Epithelial cell of esophagus (primary cell): ENCODE data around the gene LILRB5.
"Not testable (repeated sequence)": the region's sequence is repeated elsewhere in the genome, so short reads cannot be mapped to it uniquely, and the experiment has no call there.

ENCODE experiments used
- DNase-seq: peaks from one replicate; pipeline ENCODE4 v3.0.0; 2010; ENCODE audit warnings: low read depth
- H3K4me3 ChIP-seq: 2 replicates; pipeline ENCODE4 v1.5.1; 2011; ENCODE audit warnings: mild to moderate bottlenecking, low read length, control low read depth
- TF ChIP-seq, protein P1 (sequence below): IDR thresholded peaks from 2 replicates; pipeline ENCODE4 v1.5.1; 2011; ENCODE audit warnings: low read depth, mild to moderate bottlenecking, low read length, control low read depth, inconsistent platforms; ENCODE audit not compliant: insufficient read depth; ENCODE audit errors: missing control alignments

The LILRB5 gene

DNA sequence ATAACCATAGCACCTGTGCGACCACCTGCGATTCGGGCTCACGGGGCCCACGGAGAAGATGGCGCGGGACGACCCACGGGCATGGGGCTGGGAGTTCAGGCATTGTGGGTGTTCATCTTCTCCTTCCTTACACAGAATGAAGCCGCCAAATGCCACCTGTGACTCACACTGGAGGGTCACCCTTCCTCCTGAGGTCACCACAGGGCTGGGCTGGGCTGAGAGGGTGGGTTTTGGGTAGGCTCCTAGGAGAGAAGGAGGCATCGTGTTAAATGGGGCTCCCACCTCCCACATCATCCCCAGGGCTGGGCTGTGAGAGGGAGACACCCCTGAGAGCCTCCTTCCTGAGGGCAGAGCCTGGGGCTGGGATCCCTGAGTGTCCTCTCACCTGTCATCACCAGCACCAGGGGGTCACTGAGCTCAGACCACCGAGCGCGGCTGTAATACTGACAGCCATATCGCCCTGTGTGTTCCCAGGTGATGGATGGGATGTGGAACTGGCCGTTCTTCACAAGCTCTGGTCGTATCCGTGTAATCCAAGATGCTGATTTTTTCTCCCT, 22.4 kb upstream of the LILRB5 start:
- DNase-seq: no peak
- TF ChIP-seq, protein P1, sequence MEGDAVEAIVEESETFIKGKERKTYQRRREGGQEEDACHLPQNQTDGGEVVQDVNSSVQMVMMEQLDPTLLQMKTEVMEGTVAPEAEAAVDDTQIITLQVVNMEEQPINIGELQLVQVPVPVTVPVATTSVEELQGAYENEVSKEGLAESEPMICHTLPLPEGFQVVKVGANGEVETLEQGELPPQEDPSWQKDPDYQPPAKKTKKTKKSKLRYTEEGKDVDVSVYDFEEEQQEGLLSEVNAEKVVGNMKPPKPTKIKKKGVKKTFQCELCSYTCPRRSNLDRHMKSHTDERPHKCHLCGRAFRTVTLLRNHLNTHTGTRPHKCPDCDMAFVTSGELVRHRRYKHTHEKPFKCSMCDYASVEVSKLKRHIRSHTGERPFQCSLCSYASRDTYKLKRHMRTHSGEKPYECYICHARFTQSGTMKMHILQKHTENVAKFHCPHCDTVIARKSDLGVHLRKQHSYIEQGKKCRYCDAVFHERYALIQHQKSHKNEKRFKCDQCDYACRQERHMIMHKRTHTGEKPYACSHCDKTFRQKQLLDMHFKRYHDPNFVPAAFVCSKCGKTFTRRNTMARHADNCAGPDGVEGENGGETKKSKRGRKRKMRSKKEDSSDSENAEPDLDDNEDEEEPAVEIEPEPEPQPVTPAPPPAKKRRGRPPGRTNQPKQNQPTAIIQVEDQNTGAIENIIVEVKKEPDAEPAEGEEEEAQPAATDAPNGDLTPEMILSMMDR: no peak
- H3K4me3 ChIP-seq: no peak overlapping the region

DNA sequence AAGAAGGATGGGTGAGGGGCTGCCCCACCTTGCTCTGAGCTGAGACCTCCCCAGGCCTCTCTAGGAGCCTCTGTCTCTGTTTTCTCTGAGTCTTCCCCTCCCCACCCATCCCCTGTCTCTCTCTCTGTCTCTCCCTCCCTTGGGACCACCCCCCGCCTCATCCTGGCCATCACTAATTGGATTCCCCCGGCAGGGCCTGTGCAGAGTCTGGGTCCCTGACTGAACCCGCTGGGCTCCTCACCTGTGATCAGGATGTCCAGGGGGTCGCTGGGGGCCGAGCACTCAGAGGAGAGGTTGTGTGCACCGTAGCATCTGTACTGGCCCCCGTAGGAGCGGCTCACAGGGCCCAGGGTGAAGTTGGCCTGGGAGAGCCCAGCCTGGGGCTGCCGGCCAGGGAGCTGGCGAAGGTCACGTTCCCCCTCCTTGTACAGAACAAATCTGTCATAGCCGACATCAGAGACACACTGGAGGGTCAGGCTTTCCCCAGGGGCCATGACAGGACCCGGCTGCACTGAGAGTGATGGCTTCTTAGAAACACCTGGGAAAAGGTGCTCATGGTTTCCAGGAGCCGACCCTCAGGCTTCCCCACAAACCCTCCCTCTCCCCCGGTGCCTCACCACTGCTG, 21.6 kb upstream of the LILRB5 start:
- not testable (repeated sequence) for H3K4me3 ChIP-seq, DNase-seq

DNA sequence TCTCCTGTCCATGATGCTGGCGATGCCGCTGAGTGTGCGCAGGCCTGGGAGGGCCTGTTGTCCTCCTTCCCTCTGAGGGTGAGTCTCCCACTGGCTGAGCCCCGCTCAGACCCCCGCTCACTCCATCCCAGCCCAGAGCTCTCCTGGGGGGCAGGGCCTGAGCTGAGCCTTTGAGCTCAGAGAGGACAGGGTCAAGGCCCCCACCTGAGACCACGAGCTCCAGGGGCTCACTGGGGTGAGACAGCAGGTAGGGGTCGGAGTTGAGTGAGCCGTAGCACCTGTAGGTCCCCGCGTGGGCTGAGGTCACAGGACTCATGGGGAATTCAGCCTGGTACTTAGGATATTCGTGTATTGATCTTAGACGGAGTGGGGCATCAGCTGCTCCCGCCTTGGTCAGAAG, 21.0 kb upstream of the LILRB5 start:
- not testable (repeated sequence) for DNase-seq, H3K4me3 ChIP-seq

DNA sequence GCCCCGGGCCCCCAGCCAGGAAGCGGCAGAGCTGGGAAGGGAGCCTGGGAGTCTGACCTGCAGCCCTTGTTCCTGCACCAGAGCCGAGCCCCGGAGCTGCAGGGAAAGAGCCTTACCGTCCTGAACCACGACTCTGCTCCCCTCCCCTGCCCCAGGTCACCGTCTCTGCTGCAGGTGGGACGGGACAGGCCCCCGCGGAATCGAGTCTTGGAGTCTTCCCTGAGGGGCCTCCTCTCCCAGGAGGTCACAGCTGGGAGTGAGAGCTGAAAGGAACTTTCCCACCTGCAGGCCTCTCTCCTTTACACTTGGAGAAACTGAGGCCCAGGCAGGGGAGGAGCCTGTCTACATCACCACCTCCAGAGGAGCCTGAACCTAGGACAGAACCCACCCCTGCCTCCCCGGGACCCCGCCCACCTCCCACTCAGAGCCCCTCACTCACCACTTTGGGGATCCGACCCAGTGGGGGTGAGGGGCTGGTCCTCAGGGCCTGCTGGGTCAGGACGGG, 20.1 kb upstream of the LILRB5 start:
- not testable (repeated sequence) for DNase-seq

DNA sequence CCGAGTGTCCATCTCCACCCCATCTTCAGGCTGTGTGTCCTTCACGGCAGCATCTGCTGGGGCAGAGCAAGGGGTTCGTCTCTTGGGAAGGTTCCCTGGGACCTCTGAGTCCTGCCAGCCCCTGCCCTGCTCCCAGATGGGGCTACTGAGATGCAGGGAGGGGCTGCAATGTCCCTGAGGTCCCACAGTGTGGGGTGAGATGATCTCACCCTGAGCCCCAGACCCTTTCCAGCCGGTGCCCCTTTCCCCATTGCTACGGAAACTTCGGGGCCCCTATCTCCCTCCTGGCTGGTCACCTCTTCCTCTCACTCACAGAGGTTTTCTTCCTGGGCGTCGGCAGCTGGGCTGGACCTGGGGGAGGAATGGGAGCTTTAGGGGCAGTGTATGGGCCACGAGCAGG, 18.9 kb upstream of the LILRB5 start:
- DNase-seq: no peak
- H3K4me3 ChIP-seq: no peak overlapping the region
- TF ChIP-seq, protein P1: no peak

More for the DNA sequence above, 20.1 kb upstream of the LILRB5 start:
- H3K4me3 ChIP-seq: not testable (repeated sequence)

DNA sequence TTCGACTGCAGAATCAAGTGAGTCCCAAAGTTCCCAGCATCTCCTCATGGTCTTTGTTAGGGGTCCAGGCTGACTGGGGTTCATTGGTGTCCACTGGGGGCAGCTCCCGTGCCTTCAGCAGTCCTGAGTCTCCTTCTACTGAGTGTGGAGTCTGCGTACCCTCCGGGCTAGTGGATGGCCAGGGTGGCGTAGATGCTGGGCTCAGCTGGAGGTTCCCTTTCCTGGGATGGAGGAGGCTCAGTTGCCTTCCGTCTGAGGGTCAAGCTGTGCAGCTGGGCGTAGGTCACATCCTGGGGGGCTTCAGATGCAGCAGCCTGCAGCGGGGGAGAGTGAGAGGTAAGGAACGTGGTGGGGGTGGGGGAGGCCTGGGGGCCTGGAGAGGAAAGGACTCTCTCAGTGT, 17.4 kb upstream of the LILRB5 start:
- not testable (repeated sequence) for DNase-seq, H3K4me3 ChIP-seq

DNA sequence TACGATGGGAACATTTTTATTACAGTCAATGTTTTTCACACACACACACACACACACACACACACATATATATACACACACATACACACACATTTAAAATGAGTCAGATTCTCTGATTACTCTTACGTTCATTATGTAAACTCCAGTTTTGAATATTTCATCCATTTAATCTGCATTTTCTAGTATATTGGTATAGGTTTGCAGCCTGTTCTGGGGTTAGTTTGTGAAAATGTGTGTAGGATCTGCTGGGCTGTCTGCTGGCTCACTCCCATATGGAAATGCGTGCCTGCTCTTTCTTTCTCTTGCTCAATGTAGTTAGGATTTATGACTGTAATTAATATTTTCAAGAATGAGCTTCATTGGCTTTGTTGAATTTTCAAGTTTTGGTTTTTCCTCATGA, 16.7 kb upstream of the LILRB5 start:
- no peak for DNase-seq
- H3K4me3 ChIP-seq: no peak overlapping the region
- TF ChIP-seq, protein P1: no peak

DNA sequence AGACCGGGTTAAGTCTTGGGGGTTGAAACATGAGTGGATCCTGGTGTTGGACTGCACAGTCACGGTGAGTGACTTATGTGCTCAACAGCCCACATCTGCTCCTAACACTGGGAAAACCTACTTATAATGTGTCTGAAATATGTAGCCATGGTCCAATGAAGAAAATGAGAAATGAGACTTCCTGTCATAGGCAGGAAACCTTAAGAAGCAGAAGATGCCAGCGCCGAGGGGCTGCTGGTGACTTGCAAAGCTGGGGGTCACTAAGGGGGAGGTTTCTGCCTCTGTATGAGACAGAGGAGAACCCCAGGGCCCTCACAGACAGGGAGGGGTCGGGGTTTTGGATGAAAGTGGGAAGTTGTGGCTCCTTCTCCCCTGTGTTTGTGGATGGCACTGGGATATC, 15.1 kb upstream of the LILRB5 start:
- DNase-seq, H3K4me3 ChIP-seq: not testable (repeated sequence)

DNA sequence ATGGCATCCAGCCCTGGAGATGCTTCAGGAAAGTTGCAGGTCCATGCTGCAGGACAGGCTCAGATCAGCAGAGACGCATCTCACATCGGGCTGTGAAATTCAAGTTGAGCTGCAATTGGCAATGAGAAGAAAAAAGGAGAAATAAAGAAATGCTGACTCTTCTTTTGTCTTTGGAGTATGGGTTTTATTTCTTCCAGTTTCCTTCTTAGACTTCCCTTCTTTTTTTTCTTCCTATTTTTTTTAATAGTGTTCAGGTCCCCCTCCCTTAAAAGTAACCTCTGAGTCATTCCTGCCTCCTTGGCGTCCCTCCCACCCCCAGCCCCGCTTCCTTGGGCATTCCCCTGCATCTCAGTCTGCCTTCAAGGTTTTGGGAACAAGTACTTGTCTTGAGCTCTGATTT, 14.5 kb upstream of the LILRB5 start:
- not testable (repeated sequence) for DNase-seq, H3K4me3 ChIP-seq

DNA sequence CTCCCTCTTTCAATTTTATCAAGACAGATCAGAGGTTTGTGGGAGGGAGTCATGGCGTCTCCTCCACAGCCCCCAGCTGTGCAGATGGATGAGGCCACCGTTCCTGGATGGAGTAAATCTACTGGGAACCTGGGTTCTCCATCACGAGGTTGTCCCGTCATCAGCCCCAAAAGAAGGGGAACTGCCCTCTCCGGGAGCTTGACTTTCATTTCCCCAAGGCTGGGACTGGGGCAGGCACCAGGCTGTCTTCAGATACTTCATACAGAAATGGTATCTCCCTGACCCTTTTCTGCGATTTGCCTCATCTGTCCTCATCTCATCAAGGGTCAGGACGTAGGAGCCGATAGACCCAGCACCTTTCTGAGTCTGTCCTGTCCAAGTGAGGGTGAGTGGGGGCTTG, 14.0 kb upstream of the LILRB5 start:
- TF ChIP-seq, protein P1: no peak
- no peak overlapping the region for H3K4me3 ChIP-seq
- DNase-seq: no peak
